GM18868 (cell line): ENCODE data around the gene VMO1.

Source experiments
- ATAC-seq: cut with Tn5 transposase; IDR thresholded peaks from one replicate; pipeline ENCODE4 v1.9.1; 2021; ENCODE audit warnings: mild to moderate bottlenecking, moderate library complexity; ENCODE audit not compliant: unreplicated experiment

VMO1 gene

GRCh38 chr17:4766201-4766600, 20.0 kb downstream of the VMO1 start:
- no peak for ATAC-seq

DNA sequence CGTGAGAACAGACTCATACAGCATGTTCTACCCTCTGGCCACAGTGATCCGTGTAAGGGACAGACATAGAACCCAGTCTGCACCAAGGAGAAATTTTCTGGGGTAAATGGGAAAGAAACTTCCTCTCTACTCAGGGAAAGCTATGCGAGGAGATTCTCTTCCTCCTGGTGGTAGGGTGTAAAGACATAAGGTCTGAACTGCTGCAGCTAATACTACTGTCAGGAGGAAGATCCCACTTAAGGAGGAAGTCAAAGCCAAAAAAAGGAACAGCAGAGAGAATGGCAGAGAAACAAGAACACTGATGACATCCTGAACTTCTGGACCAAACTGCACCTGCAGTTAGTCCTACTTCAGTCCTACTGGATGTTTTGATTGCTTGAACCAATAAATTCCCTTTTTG, 21.6 kb downstream of the VMO1 start:
- no peak for ATAC-seq

DNA sequence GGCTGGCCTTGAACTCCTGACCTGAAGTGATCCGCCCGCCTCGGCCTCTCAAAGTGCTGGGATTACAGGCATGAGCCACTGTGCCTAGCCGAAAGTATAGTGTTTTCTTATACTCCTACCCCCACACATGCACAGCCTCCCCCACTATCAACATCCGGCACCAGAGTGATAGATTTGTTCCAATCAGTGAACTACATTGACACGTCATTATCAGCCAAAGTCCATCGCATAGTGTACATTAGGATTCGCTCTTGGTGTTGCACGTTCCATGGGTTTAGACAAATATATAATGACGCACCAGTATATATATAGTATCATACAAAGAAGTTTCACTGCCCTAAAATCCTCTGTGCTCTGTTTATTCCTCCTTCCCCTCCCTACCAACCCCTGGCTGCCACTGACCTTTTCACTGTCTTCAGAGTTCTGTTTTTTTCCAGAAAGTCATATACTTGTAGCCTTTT, 26.4 kb downstream of the VMO1 start:
- no peak for ATAC-seq

- no peak for ATAC-seq
Observed at GRCh38 chr17:4753392-4753791, 32.8 kb downstream of the VMO1 start.

- ATAC-seq = no peak
Observed at GRCh38 chr17:4751932-4752331, 34.2 kb downstream of the VMO1 start.

- no peak for ATAC-seq
Observed at GRCh38 chr17:4750606-4751005, 35.6 kb downstream of the VMO1 start.

DNA sequence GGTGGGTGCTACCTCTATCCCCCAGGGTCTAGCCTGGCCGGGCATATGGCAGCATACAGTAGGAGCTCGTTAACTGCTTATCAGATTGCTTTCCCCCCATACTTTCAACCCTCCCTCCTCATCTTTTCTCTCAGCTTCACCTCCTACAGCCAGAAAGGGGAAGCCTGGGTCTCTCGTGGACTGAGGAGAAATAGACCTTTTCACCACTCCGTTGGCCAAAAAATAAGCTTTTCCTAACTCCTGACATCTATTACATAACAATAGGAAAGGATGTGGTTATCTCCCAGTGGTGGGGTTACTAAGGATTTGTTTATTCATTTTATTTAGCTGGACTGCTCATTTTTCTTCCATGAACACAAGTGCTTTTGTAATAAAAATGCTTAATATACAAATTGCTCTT, 37.5 kb downstream of the VMO1 start:
- ATAC-seq = no peak

- ATAC-seq = no peak
Observed at GRCh38 chr17:4747847-4748246, 38.3 kb downstream of the VMO1 start.

DNA sequence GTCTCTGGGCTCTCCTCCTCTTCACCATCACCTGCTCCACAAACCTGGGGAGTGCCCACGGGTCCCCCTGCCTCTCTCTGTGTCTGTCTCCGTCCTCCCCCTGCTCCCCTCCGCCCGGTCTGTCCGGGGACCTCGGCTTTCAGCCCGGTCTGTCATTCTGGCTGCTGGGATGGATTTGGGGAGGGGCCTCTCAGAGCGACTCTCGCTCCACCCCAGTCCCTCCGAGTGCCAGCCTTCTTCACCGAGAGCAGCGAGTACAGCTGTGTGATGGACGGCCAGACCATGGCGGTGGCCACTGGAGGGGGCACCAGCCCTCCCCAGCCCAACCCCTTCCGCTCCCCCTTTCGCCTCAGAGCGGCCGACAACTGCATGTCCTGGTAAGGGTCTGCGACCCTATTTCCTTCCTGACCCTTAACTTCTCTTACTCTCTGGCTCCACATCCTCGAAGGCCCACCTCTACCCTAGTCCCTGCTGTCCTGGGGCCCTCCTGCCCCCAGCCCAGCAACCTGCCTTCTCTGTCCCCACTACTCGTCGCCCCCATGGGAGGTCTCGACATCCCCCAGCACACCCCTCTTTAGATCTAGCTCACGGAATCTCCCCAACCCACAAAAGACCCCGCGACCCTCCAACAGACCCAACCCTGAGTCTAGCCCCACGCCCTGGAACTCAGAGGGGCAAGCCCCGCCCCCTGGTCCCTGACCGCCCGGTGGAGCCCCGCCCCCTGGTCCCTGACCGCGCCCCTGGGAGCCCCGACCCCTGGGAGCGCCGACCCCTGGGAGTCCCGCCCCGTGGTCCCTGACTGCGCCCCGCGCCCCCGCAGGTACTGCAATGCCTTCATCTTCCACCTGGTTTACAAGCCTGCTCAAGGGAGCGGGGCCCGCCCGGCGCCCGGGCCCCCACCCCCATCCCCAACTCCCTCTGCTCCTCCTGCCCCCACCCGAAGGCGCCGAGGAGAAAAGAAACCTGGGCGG, 40.9 kb downstream of the VMO1 start:
- ATAC-seq = no peak

DNA sequence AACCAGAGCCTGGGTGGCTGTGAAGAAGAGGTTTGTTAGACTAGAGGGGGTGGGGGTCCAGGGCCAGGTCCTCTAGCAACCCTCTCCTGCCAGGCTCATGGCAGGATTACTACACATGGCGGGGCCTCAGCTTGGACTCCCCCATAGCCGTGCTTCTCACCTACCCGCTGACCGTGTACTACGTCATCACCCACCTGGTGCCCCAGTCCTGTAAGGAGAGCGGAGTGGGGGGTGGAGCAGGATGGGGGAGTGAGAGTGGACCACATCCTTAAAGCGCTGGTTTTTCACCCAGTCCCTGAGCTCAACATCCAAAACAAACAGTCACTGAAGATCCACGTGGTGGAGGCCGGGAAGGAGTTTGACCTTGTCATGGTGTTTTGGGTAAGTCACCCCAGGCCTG, 42.3 kb downstream of the VMO1 start:
- ATAC-seq = no peak

GRCh38 chr17:4743216-4743615, 42.9 kb downstream of the VMO1 start:
- no peak for ATAC-seq

- ATAC-seq = no peak
Observed at GRCh38 chr17:4742629-4743028, 43.5 kb downstream of the VMO1 start.

DNA sequence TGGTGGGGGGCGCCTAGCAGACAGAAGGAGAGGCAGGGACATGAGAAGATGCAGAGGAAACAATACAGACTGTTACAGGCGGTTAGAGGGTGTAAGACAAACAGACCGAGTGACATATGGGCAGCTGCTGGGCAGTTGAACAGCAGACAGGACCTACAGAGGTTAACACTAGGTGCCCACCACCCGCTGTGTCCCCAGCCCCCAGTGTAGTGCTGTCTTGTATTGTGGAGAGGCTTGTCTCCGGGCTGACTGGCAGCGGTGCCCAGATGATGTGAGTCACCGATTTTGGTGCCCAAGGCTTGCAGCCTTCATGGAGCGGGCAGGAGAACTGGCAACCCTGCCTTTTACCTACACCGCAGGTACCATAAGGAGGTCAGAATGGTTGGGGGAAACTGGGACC, 44.0 kb downstream of the VMO1 start:
- no peak for ATAC-seq

- no peak for ATAC-seq
Observed at GRCh38 chr17:4741544-4741943, 44.6 kb downstream of the VMO1 start.

DNA sequence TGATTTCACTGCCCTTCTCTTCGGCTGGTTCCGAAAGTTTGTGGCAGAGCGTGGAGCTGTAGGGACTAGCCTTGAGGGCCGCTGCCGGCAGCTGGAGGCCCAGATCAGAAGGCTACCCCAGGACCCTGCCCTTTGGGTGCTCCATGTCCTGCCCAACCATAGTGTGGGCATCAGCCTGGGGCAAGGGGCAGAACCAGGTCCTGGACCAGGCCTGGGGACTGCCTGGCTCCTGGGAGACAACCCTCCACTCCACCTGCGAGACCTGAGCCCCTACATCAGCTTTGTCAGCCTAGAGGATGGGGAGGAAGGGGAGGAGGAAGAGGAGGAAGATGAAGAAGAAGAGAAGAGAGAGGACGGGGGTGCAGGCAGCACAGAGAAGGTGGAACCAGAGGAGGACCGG, 45.6 kb downstream of the VMO1 start:
- ATAC-seq = no peak

- no peak for ATAC-seq
Observed at GRCh38 chr17:4740025-4740351, 46.2 kb downstream of the VMO1 start.

- ATAC-seq = no peak
Observed at GRCh38 chr17:4739122-4740024, 46.8 kb downstream of the VMO1 start, which contains the start of the genes CXCL16 and ZMYND15. CXCL16 (minus strand) TSS chr17:4739928; CDS start chr17:4739339, 589 bp downstream. ZMYND15 (plus strand) TSS chr17:4739833; CDS start chr17:4740549, 716 bp downstream.

- ATAC-seq = no peak
Observed at GRCh38 chr17:4738136-4739121, 47.7 kb downstream of the VMO1 start.

GRCh38 chr17:4735876-4736651, 50.1 kb downstream of the VMO1 start:
- ATAC-seq = no peak
